Measurements from ENCODE around the gene FGD5. TPM values are rescaled to one million over a fixed set of nuclear protein-coding genes. Genes with fewer than 3 reads are reported as not detected.

FGD5 gene
- total and polyA plus RNA-seq, 2 donors (not counting 1 experiment from before 2014, with no cell fraction given) = 0.03 to 0.50 TPM

DNA sequence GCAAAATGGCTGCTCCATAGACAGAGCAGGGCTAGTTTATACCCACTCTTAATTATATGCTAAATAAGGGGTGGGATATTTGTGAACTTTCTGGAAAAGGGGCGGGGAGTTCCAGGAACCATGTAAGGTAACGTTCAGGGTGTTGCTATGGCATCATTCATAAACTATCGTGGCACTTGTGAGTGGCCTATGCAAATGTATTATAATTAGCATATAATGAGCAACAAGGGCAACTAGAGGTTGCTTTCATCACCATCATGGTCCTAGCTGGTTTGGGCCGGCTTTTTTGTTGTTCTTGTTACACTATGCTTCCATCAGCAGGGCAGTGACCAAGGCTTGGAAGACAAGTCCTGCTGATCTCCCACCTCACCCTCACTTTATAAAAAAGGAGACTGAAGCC is 43.2 kb upstream of the FGD5 start:
- no peak for DNase-seq (ENCODE audit: low read depth in 2 of 2)
- no peak overlapping the region for H2AFZ ChIP-seq (ENCODE audit: low read length)
- no peak overlapping the region for H3K4me2 ChIP-seq (ENCODE audit: extremely low read depth, insufficient read depth, low read length)
- no peak overlapping the region for H3K4me3 ChIP-seq (replicated peaks in 1 of 4; ENCODE audit: control extremely low read depth in 1 of 4, insufficient read depth in 1 of 4, low read depth in 3 of 4, low read length in 4 of 4)
- H3K79me2 ChIP-seq (ENCODE audit: control insufficient read depth, insufficient read depth, low read length) = no peaks in the 10 kb centered on the region
- TF ChIP-seq, protein P1, sequence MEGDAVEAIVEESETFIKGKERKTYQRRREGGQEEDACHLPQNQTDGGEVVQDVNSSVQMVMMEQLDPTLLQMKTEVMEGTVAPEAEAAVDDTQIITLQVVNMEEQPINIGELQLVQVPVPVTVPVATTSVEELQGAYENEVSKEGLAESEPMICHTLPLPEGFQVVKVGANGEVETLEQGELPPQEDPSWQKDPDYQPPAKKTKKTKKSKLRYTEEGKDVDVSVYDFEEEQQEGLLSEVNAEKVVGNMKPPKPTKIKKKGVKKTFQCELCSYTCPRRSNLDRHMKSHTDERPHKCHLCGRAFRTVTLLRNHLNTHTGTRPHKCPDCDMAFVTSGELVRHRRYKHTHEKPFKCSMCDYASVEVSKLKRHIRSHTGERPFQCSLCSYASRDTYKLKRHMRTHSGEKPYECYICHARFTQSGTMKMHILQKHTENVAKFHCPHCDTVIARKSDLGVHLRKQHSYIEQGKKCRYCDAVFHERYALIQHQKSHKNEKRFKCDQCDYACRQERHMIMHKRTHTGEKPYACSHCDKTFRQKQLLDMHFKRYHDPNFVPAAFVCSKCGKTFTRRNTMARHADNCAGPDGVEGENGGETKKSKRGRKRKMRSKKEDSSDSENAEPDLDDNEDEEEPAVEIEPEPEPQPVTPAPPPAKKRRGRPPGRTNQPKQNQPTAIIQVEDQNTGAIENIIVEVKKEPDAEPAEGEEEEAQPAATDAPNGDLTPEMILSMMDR (conservative IDR thresholded peaks at IDR 0.05 in 1 of 2, IDR thresholded peaks at IDR 0.05 in 1 of 2; ENCODE audit: low read depth in 1 of 2, low read length in 2 of 2) = no peak
- H3K9ac ChIP-seq (ENCODE audit: insufficient read depth, low read length) = no peak overlapping the region
- H3K4me1 ChIP-seq (ENCODE audit: control insufficient read depth, extremely low read depth, insufficient read depth, low read length) = no peaks in the 10 kb centered on the region
- H3K27ac ChIP-seq (ENCODE audit: insufficient read depth, low read length) = no peak overlapping the region
- no peaks in the 10 kb centered on the region for H3K36me3 ChIP-seq (ENCODE audit: control insufficient read depth, insufficient read depth, low read length)
- H3K9me3 ChIP-seq (ENCODE audit: control insufficient read depth, insufficient read depth, low read depth, low read length) = no peaks in the 10 kb centered on the region
- no peaks in the 10 kb centered on the region for H4K20me1 ChIP-seq (ENCODE audit: control insufficient read depth, extremely low read depth, insufficient read depth, low read length)
- no peaks in the 10 kb centered on the region for H3K27me3 ChIP-seq (ENCODE audit: control insufficient read depth, insufficient read depth, low read length)

DNA sequence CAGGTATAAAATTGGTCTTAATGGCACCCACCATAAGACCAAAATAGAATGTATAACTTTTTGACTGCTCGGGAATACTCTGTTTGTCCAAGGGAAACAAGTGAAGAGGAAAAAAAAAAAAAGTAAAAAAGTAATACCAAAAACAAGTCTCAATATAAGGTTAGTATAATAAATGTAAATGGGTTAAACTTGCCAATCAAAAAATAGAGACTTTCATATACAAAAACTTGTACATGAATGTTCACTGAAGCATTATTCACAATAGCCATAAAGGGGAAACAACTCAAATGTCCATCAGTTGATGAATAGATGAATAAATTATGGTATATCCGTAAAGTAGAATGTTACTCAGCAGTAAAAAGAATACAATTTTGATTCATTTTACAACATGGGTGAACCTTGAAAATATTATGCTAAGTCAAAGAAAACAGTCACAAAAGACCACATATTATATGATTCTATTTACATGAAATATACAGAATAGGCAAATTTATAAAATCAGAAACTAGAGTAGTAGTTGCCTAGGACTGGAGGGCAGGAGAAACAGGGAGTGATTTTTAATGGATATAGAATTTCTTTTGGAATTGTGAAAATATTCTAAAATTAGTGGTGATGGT is 39.6 kb upstream of the FGD5 start:
- Histone ChIP-seq H3K4me1 (ENCODE audit: control insufficient read depth, extremely low read depth, insufficient read depth, low read length) (no peaks in the 10 kb centered on the region), H3K4me2 (ENCODE audit: extremely low read depth, insufficient read depth, low read length) (no peak overlapping the region), H3K4me3 (replicated peaks in 1 of 4; ENCODE audit: control extremely low read depth in 1 of 4, insufficient read depth in 1 of 4, low read depth in 3 of 4, low read length in 4 of 4) (no peak overlapping the region), H4K20me1 (ENCODE audit: control insufficient read depth, extremely low read depth, insufficient read depth, low read length) (no peaks in the 10 kb centered on the region), H3K9me3 (ENCODE audit: control insufficient read depth, insufficient read depth, low read depth, low read length) (no peaks in the 10 kb centered on the region), H3K79me2 (ENCODE audit: control insufficient read depth, insufficient read depth, low read length) (no peaks in the 10 kb centered on the region), H3K27ac (ENCODE audit: insufficient read depth, low read length) (no peak overlapping the region), H3K36me3 (ENCODE audit: control insufficient read depth, insufficient read depth, low read length) (no peaks in the 10 kb centered on the region), H3K9ac (ENCODE audit: insufficient read depth, low read length) (no peak overlapping the region), H2AFZ (ENCODE audit: low read length) (no peak overlapping the region), H3K27me3 (ENCODE audit: control insufficient read depth, insufficient read depth, low read length) (no peaks in the 10 kb centered on the region)
- no peak for DNase-seq (ENCODE audit: low read depth in 2 of 2)
- TF ChIP-seq, protein P1 (conservative IDR thresholded peaks at IDR 0.05 in 1 of 2, IDR thresholded peaks at IDR 0.05 in 1 of 2; ENCODE audit: low read depth in 1 of 2, low read length in 2 of 2) = no peak
- no peak for TF ChIP-seq EZH2 (IDR thresholded peaks at IDR 0.05; ENCODE audit: low read length, missing control alignments)

DNA sequence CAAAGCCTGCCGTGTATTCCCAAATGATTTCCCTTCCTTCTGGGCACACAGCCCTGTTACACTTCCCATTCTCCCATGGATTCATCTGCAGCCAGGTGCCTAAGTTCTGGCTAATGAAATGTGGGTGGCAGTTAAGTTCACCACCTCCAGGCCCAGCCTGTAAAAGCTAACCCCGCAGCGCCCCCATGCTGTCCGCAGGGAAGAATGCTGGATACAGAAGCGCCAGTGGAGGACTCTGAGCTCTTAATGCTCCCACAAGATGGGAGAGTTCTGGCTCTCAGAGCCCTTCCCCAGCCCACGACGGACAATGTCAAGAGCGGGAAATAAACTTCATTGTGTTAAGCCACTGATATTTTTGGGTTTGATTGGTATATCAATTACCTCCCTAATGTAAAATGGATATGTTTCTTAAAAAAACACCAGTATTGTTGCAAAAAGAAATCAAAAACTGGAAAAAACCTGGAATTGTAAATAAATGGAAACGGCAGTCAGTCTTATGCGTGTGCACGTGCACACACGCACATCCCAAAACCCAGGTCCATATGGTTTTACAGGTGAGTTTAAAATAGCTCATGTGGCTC is 37.7 kb upstream of the FGD5 start:
- peak; percentile 23 to 64 for DNase-seq (ENCODE audit: low read depth in 2 of 2)
- no peaks in the 10 kb centered on the region for H3K36me3 ChIP-seq (ENCODE audit: control insufficient read depth, insufficient read depth, low read length)
- TF ChIP-seq, protein P1 (conservative IDR thresholded peaks at IDR 0.05 in 1 of 2, IDR thresholded peaks at IDR 0.05 in 1 of 2; ENCODE audit: low read depth in 1 of 2, low read length in 2 of 2) = peak; percentile 76 to 77
- TF ChIP-seq EZH2 (IDR thresholded peaks at IDR 0.05; ENCODE audit: low read length, missing control alignments) = no peak
- H3K79me2 ChIP-seq (ENCODE audit: control insufficient read depth, insufficient read depth, low read length) = no peaks in the 10 kb centered on the region
- no peak overlapping the region for H3K27ac ChIP-seq (ENCODE audit: insufficient read depth, low read length)
- no peaks in the 10 kb centered on the region for H4K20me1 ChIP-seq (ENCODE audit: control insufficient read depth, extremely low read depth, insufficient read depth, low read length)
- no peak overlapping the region for H3K4me2 ChIP-seq (ENCODE audit: extremely low read depth, insufficient read depth, low read length)
- no peak overlapping the region for H3K9ac ChIP-seq (ENCODE audit: insufficient read depth, low read length)
- no peak overlapping the region for H2AFZ ChIP-seq (ENCODE audit: low read length)
- no peak overlapping the region for H3K4me3 ChIP-seq (replicated peaks in 1 of 4; ENCODE audit: control extremely low read depth in 1 of 4, insufficient read depth in 1 of 4, low read depth in 3 of 4, low read length in 4 of 4)
- H3K27me3 ChIP-seq (ENCODE audit: control insufficient read depth, insufficient read depth, low read length) = no peaks in the 10 kb centered on the region
- no peaks in the 10 kb centered on the region for H3K4me1 ChIP-seq (ENCODE audit: control insufficient read depth, extremely low read depth, insufficient read depth, low read length)
- no peaks in the 10 kb centered on the region for H3K9me3 ChIP-seq (ENCODE audit: control insufficient read depth, insufficient read depth, low read depth, low read length)
